T47D (cell line): ENCODE results near the gene TGFBR1.

Experiments
- DNase-seq, 2 experiments: peaks; one replicate each; pipeline versions ENCODE4 v3.0.0 to v3.0.0-alpha.2; 2011 to 2012; ENCODE audit warnings: low read depth in 1 of 2, low spot score in 1 of 2
- JUND ChIP-seq: IDR thresholded peaks from 2 replicates; pipeline ENCODE4 v1.6.1; 2012; ENCODE audit warnings: low read depth
- in situ Hi-C: cut with HindIII; loops from 2 replicates; pipeline ENCODE4 v1.10.0; 2016; ENCODE audit warnings: low sequenced_read_pairs, low pct_unique_long_range_greater_than_20kb

Gene TGFBR1

GRCh38 chr9:99104459-99105151 is at the start of gene TGFBR1:
TGFBR1 (plus strand) TSS chr9:99105113; CDS start chr9:99105206, 93 bp downstream.
- peak; percentile 89 to 93 for DNase-seq
- in situ Hi-C loops = no loop called here
- no peak for TF ChIP-seq JUND

GRCh38 chr9:99055384-99055783 is 49.5 kb upstream of the TGFBR1 start:
- peak in 1 of 2 experiments; percentile 43 for DNase-seq
- TF ChIP-seq JUND = no peak
- in situ Hi-C loops = no loop called here

GRCh38 chr9:99056186-99056585 is 48.7 kb upstream of the TGFBR1 start:
- no peak for DNase-seq
- in situ Hi-C loops = no loop called here
- no peak for TF ChIP-seq JUND

GRCh38 chr9:99056886-99057664 is 47.8 kb upstream of the TGFBR1 start:
- DNase-seq = no peak
- no peak for TF ChIP-seq JUND

GRCh38 chr9:99057665-99058625 is 47.0 kb upstream of the TGFBR1 start:
- in situ Hi-C loops = no loop called here
- no peak for DNase-seq
- TF ChIP-seq JUND = no peak

More at GRCh38 chr9:99056886-99057664, 47.8 kb upstream of the TGFBR1 start:
- in situ Hi-C loops = no loop called here

DNA sequence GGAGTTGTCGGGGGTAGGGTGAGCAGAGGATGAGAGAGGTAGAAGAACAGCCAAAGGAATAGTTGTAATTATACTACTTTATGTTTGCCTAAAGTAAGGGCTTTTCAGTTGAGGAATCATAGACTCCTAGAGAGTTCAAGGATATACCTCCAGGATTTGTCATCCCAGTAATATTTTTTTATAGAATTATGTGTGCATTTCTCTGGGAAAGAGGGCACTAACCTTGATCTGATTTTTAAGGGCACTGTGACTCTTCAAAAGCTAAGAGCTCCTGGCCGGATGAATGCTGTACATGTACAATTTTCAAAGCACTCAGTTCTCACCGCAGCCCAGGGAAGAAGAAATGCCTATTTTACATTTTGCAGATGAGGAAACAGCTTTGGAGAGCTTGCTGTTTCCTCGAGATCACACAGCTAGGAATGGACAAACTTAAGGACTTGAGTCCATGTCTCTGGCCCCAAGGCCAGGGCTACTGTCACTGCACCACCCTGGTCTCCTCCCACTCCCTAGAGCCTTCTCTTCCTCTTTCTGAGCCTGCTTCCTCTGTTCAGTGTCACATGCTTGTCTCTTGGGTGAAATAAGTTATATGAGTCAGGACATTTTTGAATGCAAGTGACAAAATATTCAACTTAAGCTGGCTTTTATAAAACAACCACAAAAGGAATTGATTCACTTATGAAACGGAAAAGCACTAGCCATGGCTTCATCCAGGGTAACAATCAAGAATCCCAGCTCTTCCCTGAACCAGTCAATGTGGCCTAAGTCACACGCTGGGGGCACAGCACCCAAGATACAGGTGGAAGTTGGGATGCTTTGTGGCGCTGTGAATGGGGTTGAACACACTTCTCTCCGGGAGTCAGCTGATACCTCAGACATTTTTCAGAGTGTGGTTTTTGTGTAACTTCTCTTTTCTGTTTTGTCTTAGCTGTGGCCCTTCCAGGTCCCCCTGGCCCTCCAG is 45.7 kb upstream of the TGFBR1 start:
- in situ Hi-C loops = no loop called here
- TF ChIP-seq JUND = no peak
- no peak for DNase-seq

DNA sequence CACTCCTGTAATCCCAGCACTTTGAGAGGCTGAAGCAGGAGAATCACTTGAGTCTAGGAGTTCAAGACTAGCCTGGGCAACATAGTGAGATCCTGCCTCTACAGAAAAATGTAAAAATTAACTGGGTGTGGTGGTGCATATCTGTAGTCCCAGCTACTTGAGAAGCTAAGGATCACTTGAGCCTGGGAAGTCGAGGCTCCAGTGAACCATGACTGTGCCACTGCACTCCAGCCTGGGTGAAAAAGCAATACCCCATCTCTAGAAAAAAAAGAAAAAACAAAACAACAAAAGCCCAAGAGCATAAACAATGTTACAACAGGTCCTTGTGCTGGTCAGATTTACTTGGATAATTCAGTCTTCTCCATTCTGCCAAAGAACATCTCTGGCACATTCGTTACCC is 44.3 kb upstream of the TGFBR1 start:
- in situ Hi-C loops = no loop called here
- no peak for TF ChIP-seq JUND
- DNase-seq = no peak

DNA sequence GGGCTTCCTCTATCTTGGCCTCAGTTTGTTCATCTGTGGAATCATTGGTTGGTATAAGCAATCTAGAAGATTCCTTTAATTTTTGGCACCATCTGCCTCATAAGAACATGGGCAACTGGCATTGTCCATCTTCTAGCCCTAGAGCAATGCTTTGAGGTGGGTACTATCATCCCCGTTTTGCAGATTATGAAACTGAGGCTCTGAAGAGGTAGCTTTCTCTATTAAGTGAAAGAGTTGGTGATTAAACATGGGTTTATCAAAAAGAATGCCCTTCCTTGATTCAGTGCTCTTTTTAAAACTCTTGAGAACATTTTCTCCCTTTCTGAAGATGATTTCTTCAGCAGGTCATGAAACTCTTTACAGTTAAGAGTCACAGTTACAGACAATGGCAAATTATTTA is 42.4 kb upstream of the TGFBR1 start:
- in situ Hi-C loops = no loop called here
- no peak for DNase-seq
- TF ChIP-seq JUND = no peak

- no peak for TF ChIP-seq JUND
- DNase-seq = no peak
- in situ Hi-C loops = no loop called here
Observed at GRCh38 chr9:99063522-99063921, 41.4 kb upstream of the TGFBR1 start.

DNA sequence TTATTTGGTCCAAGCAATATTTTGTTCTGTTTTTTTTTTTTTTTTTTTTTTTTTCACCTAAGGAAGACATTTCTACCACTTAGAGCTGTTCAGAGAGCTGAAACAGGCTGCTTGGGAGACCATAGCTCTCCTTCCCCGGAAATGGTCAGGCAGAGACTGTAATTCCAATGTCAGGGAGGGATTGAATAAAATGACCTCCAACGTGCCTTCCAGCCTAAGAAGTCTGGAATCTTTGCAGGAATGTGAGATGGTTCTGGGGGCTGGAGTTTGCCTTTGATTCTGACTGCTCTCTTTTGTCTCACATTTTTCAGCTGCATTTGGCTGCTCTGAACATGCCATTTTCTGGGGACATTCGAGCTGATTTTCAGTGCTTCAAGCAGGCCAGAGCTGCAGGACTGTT is 38.3 kb upstream of the TGFBR1 start:
- in situ Hi-C loops = no loop called here
- no peak for DNase-seq
- TF ChIP-seq JUND = no peak

GRCh38 chr9:99069075-99069474 is 35.8 kb upstream of the TGFBR1 start:
- no peak for DNase-seq
- no peak for TF ChIP-seq JUND
- in situ Hi-C loops = no loop called here
